HepG2 (cell line): ENCODE data around the gene SLC25A43. TPM values are rescaled to one million over a fixed set of nuclear protein-coding genes. Genes with fewer than 3 reads are reported as not detected.

ENCODE experiments used
- ATAC-seq: fragments of 200-7000 bp; cut with Tn5 transposase; 3 replicates; pipeline ENCODE4 v1.9.1; 2020; ENCODE audit warnings: mild to moderate bottlenecking, moderate library complexity
- BruUV-seq: library from RNA; stranded (reverse); fragments of 400-500 nt; replicated peaks from 2 replicates; lab custom pipeline; 2021; lab: Mats Ljungman, UMichigan
- CTCF ChIA-PET: fragments of 300-600 bp; formaldehyde crosslinking; extraction: SDS; loops from one replicate; lab custom pipeline; 2021; ENCODE audit warnings: low total read pairs, inconsistent platforms, low intra/inter-chr PET ratio; lab: Yijun Ruan, JAX
- POLR2A ChIA-PET: fragments of 350-600 bp; sonication (Branson Sonifier 250); formaldehyde crosslinking; loops from one replicate; lab custom pipeline; 2020; ENCODE audit warnings: antibody characterized with exemption, inconsistent platforms; lab: Yijun Ruan, JAX
- DNase-seq: peaks from one replicate; pipeline ENCODE4 v3.0.0-alpha.2; 2015; ENCODE audit warnings: low spot score
- FAIRE-seq: peaks from 3 replicates; lab custom pipeline; 2011; peaks lifted over from hg19 to GRCh38; lab: Jason Lieb, UNC
- H2AFZ ChIP-seq: one replicate; pipeline ENCODE4 v1.6.1; 2011; ENCODE audit warnings: low read length, inconsistent platforms
- H3K27ac ChIP-seq: fragments of 300-600 bp; 3 replicates; pipeline ENCODE4 v1.8.0; 2011; ENCODE audit warnings: mixed run types, mild to moderate bottlenecking, mixed read lengths, low read length, inconsistent platforms; ENCODE audit not compliant: insufficient read depth; ENCODE audit errors: extremely low read length
- H3K27me3 ChIP-seq, 2 experiments: fragments of 200-600 bp in 1 of 2; 2 replicates in 1 of 2; 3 replicates in 1 of 2; pipeline versions ENCODE4 v1.6.0 to v1.8.0; 2011; ENCODE audit warnings: low read length in 2 of 2, mild to moderate bottlenecking in 2 of 2, moderate library complexity in 2 of 2, inconsistent platforms in 1 of 2; ENCODE audit not compliant: insufficient read depth in 2 of 2, control insufficient read depth in 1 of 2
- H3K36me3 ChIP-seq, 2 experiments: fragments of 200-600 bp in 1 of 2; replicated peaks in 1 of 2; 2 replicates in 1 of 2; 3 replicates in 1 of 2; pipeline versions ENCODE4 v1.5.1 to v1.8.0; 2011; ENCODE audit warnings: low read length in 2 of 2, inconsistent platforms in 1 of 2; ENCODE audit not compliant: insufficient read depth in 2 of 2, control insufficient read depth in 1 of 2
- H3K4me1 ChIP-seq: 2 replicates; pipeline ENCODE4 v1.5.1; 2012; ENCODE audit warnings: low read length, inconsistent platforms; ENCODE audit not compliant: insufficient read depth
- H3K4me2 ChIP-seq: 2 replicates; pipeline ENCODE4 v1.6.0; 2011; ENCODE audit warnings: low read depth, low read length, inconsistent platforms
- H3K4me3 ChIP-seq, 3 experiments: fragments of 200-600 bp in 1 of 3; sonication (generic), shearing (Covaris generic) in 1 of 3; replicated peaks in 1 of 3; 2 replicates each; pipeline ENCODE4 v1.5.1; 2011 to 2016; ENCODE audit warnings: low read length in 3 of 3, inconsistent platforms in 2 of 3, low read depth in 2 of 3, mild to moderate bottlenecking in 2 of 3, control low read depth in 1 of 3, mixed read lengths in 1 of 3; ENCODE audit not compliant: insufficient read depth in 1 of 3
- H3K79me2 ChIP-seq: one replicate; pipeline ENCODE4 v1.6.1; 2011; ENCODE audit warnings: low read length, inconsistent platforms; ENCODE audit not compliant: insufficient read depth
- H3K9ac ChIP-seq: 2 replicates; pipeline ENCODE4 v1.6.0; 2011; ENCODE audit warnings: mild to moderate bottlenecking, low read depth, low read length, inconsistent platforms; ENCODE audit not compliant: insufficient read depth
- H3K9me3 ChIP-seq: 2 replicates; pipeline ENCODE4 v1.5.1; 2012; ENCODE audit warnings: mild to moderate bottlenecking, low read length
- H4K20me1 ChIP-seq: 2 replicates; pipeline ENCODE4 v1.6.0; 2011; ENCODE audit warnings: inconsistent platforms, mild to moderate bottlenecking, low read length, moderate library complexity; ENCODE audit not compliant: insufficient read depth
- ZMYM3 ChIP-seq: sonication (generic); formaldehyde crosslinking; IDR thresholded peaks from 2 replicates; pipeline ENCODE4 v1.5.1; 2020; ENCODE audit warnings: mild to moderate bottlenecking, missing genetic modification reagents
- ZNF567 ChIP-seq: sonication (generic); formaldehyde crosslinking; IDR thresholded peaks from 2 replicates; pipeline ENCODE4 v1.8.1; 2023; ENCODE audit warnings: mild to moderate bottlenecking, missing genetic modification reagents, borderline replicate concordance
- WGBS: methylation state at CpG from one replicate; pipeline ENCODE4 v1.1.6; 2017; ENCODE audit warnings: low lambda C conversion rate; 5-methylcytosine and 5-hydroxymethylcytosine counted together
- in situ Hi-C: cut with HindIII; loops from 2 replicates; pipeline ENCODE4 v1.10.0; 2017; ENCODE audit warnings: low pct_unique_long_range_greater_than_20kb; ENCODE audit not compliant: extremely low pct_ligation_motif_present
- intact Hi-C: fragments of 100-400 bp; cut with micrococcal nuclease; formaldehyde crosslinking; loops from one replicate; pipeline ENCODE4 v1.10.0; 2022; ENCODE audit not compliant: unreplicated experiment
- polyA plus RNA-seq, 8 experiments: library from polyadenylated mRNA; depleted of rRNA in 3 of 8; stranded (reverse) in 7 of 8; unstranded in 1 of 8; fragments of >200 nt; fragmentation: Illumina TruSeq in 4 of 8; extraction: Trizol in 4 of 8; gene quantifications; 2 replicates each; pipeline versions ENCODE4 v1.2.1 to v1.2.3, GENCODE V29; 2011 to 2016; ENCODE audit warnings: low read depth in 4 of 8, missing spikeins in 1 of 8, mixed read lengths in 1 of 8; ENCODE audit not compliant: insufficient read depth in 1 of 8
- total RNA-seq, 5 experiments: library from RNA; depleted of rRNA; stranded (reverse); fragments of >200 nt; fragmentation: Illumina TruSeq; extraction: Trizol; gene quantifications; 2 replicates each; pipeline ENCODE4 v1.2.3, GENCODE V29; 2016; ENCODE audit warnings: low read depth in 1 of 5
- TF ChIP-seq, protein P1 (sequence below): sonication (generic); formaldehyde crosslinking; IDR thresholded peaks from 2 replicates; pipeline ENCODE4 v1.4.0; 2020; ENCODE audit warnings: missing genetic modification reagents
- TF ChIP-seq, protein P2 (sequence below), 2 experiments: fragments of 450-650 bp in 1 of 2; sonication (generic) in 1 of 2; formaldehyde crosslinking in 1 of 2; IDR thresholded peaks; 2 replicates each; pipeline versions ENCODE4 v1.6.1 to v1.8.0; 2016 to 2022; ENCODE audit warnings: antibody characterized with exemption in 1 of 2, mild to moderate bottlenecking in 1 of 2, missing genetic modification reagents in 1 of 2
- TF ChIP-seq, protein P3 (sequence below): sonication (generic); formaldehyde crosslinking; IDR thresholded peaks from 2 replicates; pipeline ENCODE4; 2020; ENCODE audit warnings: missing genetic modification reagents, mild to moderate bottlenecking, borderline replicate concordance

Gene SLC25A43
- total and polyA plus RNA-seq, 2 of the 13 experiments (the other 11 are each of a cell fraction or from before 2014, with no cell fraction given) = 5.8 to 13.2 TPM

DNA sequence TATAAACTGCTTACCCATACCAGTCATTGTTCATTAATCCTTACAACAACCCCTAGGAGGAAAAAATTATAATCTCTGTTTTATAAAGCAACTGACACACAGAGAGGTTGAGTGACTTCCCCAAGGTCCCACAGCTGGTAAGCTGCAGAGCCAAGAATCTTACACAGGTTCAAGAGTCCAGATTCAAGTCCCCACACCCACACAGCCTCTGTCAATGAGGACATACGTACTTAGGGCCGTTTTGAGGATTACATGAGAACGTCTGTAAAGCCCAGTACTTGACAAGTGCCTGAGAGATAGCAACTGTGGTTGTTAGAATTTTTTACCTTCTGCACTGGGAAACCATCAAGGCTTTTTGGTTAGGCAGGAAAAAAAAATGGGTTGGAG is 556 bp upstream of the SLC25A43 start (continued):
- 0 out of 2 replicates have a peak, but pooled peaks have one; percentile 56 for TF ChIP-seq ZMYM3
- TF ChIP-seq, protein P1, sequence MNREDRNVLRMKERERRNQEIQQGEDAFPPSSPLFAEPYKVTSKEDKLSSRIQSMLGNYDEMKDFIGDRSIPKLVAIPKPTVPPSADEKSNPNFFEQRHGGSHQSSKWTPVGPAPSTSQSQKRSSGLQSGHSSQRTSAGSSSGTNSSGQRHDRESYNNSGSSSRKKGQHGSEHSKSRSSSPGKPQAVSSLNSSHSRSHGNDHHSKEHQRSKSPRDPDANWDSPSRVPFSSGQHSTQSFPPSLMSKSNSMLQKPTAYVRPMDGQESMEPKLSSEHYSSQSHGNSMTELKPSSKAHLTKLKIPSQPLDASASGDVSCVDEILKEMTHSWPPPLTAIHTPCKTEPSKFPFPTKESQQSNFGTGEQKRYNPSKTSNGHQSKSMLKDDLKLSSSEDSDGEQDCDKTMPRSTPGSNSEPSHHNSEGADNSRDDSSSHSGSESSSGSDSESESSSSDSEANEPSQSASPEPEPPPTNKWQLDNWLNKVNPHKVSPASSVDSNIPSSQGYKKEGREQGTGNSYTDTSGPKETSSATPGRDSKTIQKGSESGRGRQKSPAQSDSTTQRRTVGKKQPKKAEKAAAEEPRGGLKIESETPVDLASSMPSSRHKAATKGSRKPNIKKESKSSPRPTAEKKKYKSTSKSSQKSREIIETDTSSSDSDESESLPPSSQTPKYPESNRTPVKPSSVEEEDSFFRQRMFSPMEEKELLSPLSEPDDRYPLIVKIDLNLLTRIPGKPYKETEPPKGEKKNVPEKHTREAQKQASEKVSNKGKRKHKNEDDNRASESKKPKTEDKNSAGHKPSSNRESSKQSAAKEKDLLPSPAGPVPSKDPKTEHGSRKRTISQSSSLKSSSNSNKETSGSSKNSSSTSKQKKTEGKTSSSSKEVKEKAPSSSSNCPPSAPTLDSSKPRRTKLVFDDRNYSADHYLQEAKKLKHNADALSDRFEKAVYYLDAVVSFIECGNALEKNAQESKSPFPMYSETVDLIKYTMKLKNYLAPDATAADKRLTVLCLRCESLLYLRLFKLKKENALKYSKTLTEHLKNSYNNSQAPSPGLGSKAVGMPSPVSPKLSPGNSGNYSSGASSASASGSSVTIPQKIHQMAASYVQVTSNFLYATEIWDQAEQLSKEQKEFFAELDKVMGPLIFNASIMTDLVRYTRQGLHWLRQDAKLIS (CRISPR knock-in tag) = no peak
- TF ChIP-seq ZNF567 (CRISPR knock-in tag) = no peak

DNA sequence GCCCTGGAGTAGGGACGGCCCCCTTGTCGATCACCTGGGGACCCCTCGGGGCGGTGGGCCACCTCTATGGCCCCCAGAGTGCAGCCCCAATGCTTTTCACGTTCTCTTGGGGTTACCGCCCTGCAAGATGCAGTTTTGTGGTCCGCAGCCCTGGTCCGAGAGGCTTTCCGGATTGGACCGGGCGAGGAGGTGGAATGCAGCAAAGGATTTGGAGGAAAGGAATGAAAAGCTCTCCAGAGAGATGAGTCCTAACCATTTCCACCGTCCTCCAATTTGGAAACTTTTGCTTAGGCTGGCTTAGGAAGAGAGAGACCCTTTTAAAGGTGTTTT is 601 bp downstream of the SLC25A43 start:
- no TSS peak for BruUV-seq
- DNase-seq (no peak), FAIRE-seq (no peak), ATAC-seq (peak; percentile 60)
- Histone ChIP-seq H3K36me3 (no peaks in the 10 kb centered on the region), H3K9me3 (no peaks in the 10 kb centered on the region), H3K9ac (peak overlapping the region; percentile 76), H2AFZ (no peak overlapping the region), H3K79me2 (peaks cover 6% of the 10 kb centered on the region), H3K4me3 (peak overlapping the region; percentile 60 to 71 (median 69); a peak in 5 of 6 replicates), H4K20me1 (no peaks in the 10 kb centered on the region), H3K27me3 (no peaks in the 10 kb centered on the region), H3K27ac (no peak overlapping the region), H3K4me2 (peak overlapping the region; percentile 76), H3K4me1 (peaks cover 27% of the 10 kb centered on the region)
- in situ Hi-C loops (no loop called here), intact Hi-C loops (no loop called here)
- ChIA-PET POLR2A (interaction anchor here (1.1 kb wide), 1 partner anchor 11 kb away, joined by 3 read pairs; no protein-coding TSS in a partner anchor), CTCF (no interaction called here)
- TF ChIP-seq, protein P2, sequence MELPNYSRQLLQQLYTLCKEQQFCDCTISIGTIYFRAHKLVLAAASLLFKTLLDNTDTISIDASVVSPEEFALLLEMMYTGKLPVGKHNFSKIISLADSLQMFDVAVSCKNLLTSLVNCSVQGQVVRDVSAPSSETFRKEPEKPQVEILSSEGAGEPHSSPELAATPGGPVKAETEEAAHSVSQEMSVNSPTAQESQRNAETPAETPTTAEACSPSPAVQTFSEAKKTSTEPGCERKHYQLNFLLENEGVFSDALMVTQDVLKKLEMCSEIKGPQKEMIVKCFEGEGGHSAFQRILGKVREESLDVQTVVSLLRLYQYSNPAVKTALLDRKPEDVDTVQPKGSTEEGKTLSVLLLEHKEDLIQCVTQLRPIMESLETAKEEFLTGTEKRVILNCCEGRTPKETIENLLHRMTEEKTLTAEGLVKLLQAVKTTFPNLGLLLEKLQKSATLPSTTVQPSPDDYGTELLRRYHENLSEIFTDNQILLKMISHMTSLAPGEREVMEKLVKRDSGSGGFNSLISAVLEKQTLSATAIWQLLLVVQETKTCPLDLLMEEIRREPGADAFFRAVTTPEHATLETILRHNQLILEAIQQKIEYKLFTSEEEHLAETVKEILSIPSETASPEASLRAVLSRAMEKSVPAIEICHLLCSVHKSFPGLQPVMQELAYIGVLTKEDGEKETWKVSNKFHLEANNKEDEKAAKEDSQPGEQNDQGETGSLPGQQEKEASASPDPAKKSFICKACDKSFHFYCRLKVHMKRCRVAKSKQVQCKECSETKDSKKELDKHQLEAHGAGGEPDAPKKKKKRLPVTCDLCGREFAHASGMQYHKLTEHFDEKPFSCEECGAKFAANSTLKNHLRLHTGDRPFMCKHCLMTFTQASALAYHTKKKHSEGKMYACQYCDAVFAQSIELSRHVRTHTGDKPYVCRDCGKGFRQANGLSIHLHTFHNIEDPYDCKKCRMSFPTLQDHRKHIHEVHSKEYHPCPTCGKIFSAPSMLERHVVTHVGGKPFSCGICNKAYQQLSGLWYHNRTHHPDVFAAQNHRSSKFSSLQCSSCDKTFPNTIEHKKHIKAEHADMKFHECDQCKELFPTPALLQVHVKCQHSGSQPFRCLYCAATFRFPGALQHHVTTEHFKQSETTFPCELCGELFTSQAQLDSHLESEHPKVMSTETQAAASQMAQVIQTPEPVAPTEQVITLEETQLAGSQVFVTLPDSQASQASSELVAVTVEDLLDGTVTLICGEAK (IDR thresholded peaks at IDR 0.05) = no peak
- TF ChIP-seq, protein P2 (CRISPR knock-in tag; IDR thresholded peaks at IDR 0.05) = 0 out of 2 replicates have a peak, but pooled peaks have one; percentile 7
- TF ChIP-seq, protein P3, sequence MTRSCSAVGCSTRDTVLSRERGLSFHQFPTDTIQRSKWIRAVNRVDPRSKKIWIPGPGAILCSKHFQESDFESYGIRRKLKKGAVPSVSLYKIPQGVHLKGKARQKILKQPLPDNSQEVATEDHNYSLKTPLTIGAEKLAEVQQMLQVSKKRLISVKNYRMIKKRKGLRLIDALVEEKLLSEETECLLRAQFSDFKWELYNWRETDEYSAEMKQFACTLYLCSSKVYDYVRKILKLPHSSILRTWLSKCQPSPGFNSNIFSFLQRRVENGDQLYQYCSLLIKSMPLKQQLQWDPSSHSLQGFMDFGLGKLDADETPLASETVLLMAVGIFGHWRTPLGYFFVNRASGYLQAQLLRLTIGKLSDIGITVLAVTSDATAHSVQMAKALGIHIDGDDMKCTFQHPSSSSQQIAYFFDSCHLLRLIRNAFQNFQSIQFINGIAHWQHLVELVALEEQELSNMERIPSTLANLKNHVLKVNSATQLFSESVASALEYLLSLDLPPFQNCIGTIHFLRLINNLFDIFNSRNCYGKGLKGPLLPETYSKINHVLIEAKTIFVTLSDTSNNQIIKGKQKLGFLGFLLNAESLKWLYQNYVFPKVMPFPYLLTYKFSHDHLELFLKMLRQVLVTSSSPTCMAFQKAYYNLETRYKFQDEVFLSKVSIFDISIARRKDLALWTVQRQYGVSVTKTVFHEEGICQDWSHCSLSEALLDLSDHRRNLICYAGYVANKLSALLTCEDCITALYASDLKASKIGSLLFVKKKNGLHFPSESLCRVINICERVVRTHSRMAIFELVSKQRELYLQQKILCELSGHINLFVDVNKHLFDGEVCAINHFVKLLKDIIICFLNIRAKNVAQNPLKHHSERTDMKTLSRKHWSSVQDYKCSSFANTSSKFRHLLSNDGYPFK (CRISPR knock-in tag) = no peak
- WGBS = no CpG with 5 or more reads among the region's 12 CpGs
